ENCODE measurements around the gene CRAT.

- TF ChIP-seq CTCF (conservative IDR thresholded peaks at IDR 0.05; ENCODE audit: low read length) (no peak), EZH2phosphoT487 (IDR thresholded peaks at IDR 0.05; ENCODE audit: borderline replicate concordance, low read depth, low read length) (no peak)
Measured at GRCh38 chr9:129074106-129074505, 36.5 kb downstream of the CRAT start.

Data from OCI-LY7 (cell line).